Measurements from ENCODE around the gene KIDINS220. TPM values are rescaled to one million over a fixed set of nuclear protein-coding genes. Genes with fewer than 3 reads are reported as not detected.

KIDINS220 gene
- total RNA-seq, 1 experiment from 2014 or later = 20.1 TPM

GRCh38 chr2:8840475-8841091, 3.2 kb upstream of the KIDINS220 start:
- CTCF ChIA-PET = no interaction called here
- POLR2A ChIA-PET = no interaction called here
- Histone ChIP-seq H3K27me3 (ENCODE audit: insufficient read depth, low read length) (no peaks in the 10 kb centered on the region), H3K79me2 (ENCODE audit: insufficient read depth, low read length) (peaks cover 10% of the 10 kb centered on the region; the same call in 1 of the 2 replicates), H3K4me3 (replicated peaks in 1 of 2; ENCODE audit: low read depth in 1 of 2, low read length in 2 of 2) (no peak overlapping the region), H4K20me1 (ENCODE audit: insufficient read depth) (no peaks in the 10 kb centered on the region), H3K36me3 (ENCODE audit: control insufficient read depth in 1 of 2, insufficient read depth in 2 of 2, low read length in 2 of 2) (no peaks in the 10 kb centered on the region), H3K27ac (ENCODE audit: low read depth, low read length) (no peak overlapping the region), H3K9me2 (ENCODE audit: insufficient read depth) (no peaks in the 10 kb centered on the region), H3K9ac (ENCODE audit: low read length) (no peak overlapping the region), H3K4me2 (ENCODE audit: low read length) (no peak overlapping the region), H2AFZ (ENCODE audit: low read depth, low read length, poor library complexity, severe bottlenecking) (no peak overlapping the region), H3K9me3 (ENCODE audit: control insufficient read depth in 1 of 2, insufficient read depth in 1 of 2, low read depth in 1 of 2, low read length in 2 of 2) (no peaks in the 10 kb centered on the region), H3K4me1 (ENCODE audit: control insufficient read depth in 1 of 2, insufficient read depth in 2 of 2, low read length in 2 of 2) (peaks cover 5 to 11% of the 10 kb centered on the region in 2 experiments; a peak in 3 of 4 replicates)
- no peak for ATAC-seq
- BruUV-seq (replicated peaks) = no TSS peak
- intact Hi-C loops (cut with micrococcal nuclease) = no loop called here
- no peak for TF ChIP-seq YY1 (IDR thresholded peaks at IDR 0.05; ENCODE audit: extremely low read depth, insufficient replicate concordance, low read depth, low read length)
- TF ChIP-seq ZBTB33 (IDR thresholded peaks at IDR 0.05; ENCODE audit: extremely low read depth, insufficient replicate concordance, low read length) = no peak
- TF ChIP-seq FOSL1 (IDR thresholded peaks at IDR 0.05; ENCODE audit: low read depth) = no peak
- TF ChIP-seq CBX3 (IDR thresholded peaks at IDR 0.05; ENCODE audit: low read depth) = no peak
- TF ChIP-seq SIN3A (IDR thresholded peaks at IDR 0.05; ENCODE audit: low read depth) = no peak
- TF ChIP-seq CEBPB (IDR thresholded peaks at IDR 0.05; ENCODE audit: low read depth) = no peak
- TF ChIP-seq ZNF274 (IDR thresholded peaks at IDR 0.05; ENCODE audit: low read depth, low read length) = no peak
- no peak for TF ChIP-seq ELF1 (IDR thresholded peaks at IDR 0.05; ENCODE audit: borderline replicate concordance, low read depth)
- TF ChIP-seq POLR2AphosphoS5 (IDR thresholded peaks at IDR 0.05; ENCODE audit: low read depth, low read length) = no peak
- TF ChIP-seq ATF3 (IDR thresholded peaks at IDR 0.05) = no peak
- no peak for TF ChIP-seq RAD21 (IDR thresholded peaks at IDR 0.05; ENCODE audit: low read depth)
- TF ChIP-seq EZH2phosphoT487 (IDR thresholded peaks at IDR 0.05; ENCODE audit: borderline replicate concordance) = no peak
- no peak for TF ChIP-seq JUND (IDR thresholded peaks at IDR 0.05)
- no peak for TF ChIP-seq SP1 (IDR thresholded peaks at IDR 0.05; ENCODE audit: low read depth)
- no peak for TF ChIP-seq REST (IDR thresholded peaks at IDR 0.05; ENCODE audit: low read depth)
- TF ChIP-seq ZFX (IDR thresholded peaks at IDR 0.05) = no peak
- TF ChIP-seq MAX (IDR thresholded peaks at IDR 0.05) = no peak
- RAD21 ChIA-PET (ENCODE audit: low non-redundant PET in 1 of 2, low total read pairs in 2 of 2, uncharacterized antibody in 2 of 2, unreplicated experiment in 2 of 2) = no interaction called here
- no peak for DNase-seq (ENCODE audit: low read depth, low spot score)
